NCI-H460 (cell line): ENCODE data around the gene LIMS2. TPM values are rescaled to one million over a fixed set of nuclear protein-coding genes. Genes with fewer than 3 reads are reported as not detected.

Source experiments
- DNase-seq: peaks from one replicate; pipeline ENCODE4 v3.0.0-alpha.2; 2016; ENCODE audit warnings: low read depth; ENCODE audit errors: extremely low read depth
- total RNA-seq: library from RNA; depleted of rRNA; stranded (reverse); fragments of >200 nt; shearing (Covaris generic); gene quantifications from 2 replicates; pipeline ENCODE4 v1.2.3, GENCODE V29; 2014

The LIMS2 gene
- total RNA-seq, 1 experiment from 2014 or later, result not detected

DNA sequence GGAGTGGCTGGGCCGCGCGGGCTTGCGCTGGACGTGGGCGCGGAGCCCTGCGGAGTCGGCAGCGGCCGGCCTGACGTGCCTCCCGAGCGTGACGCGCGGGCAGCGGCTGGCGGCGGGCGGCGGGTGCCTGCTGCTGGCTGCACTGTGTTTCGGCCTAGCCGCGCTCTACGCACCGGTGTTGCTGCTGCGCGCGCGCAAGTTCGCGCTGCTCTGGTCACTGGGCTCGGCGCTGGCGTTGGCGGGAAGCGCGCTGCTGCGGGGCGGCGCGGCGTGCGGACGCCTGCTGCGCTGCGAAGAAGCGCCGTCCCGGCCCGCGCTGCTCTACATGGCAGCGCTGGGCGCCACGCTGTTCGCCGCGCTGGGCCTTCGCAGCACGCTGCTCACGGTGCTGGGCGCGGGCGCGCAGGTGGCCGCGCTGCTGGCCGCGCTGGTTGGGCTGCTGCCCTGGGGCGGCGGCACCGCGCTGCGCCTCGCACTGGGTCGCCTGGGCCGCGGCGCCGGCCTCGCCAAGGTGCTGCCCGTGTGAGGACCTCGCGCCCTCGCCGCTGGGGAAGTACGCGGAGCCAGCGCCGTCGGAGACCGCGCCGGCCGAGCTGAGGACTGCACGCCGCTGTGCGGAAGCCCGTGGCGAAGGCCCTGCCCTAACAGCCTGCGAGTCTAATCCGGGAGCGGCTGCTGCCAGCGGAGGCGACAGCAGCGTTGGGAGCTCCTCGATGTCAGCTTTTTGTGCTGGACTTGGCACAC, 26.5 kb upstream of the LIMS2 start:
- peak; percentile 52 for DNase-seq

DNA sequence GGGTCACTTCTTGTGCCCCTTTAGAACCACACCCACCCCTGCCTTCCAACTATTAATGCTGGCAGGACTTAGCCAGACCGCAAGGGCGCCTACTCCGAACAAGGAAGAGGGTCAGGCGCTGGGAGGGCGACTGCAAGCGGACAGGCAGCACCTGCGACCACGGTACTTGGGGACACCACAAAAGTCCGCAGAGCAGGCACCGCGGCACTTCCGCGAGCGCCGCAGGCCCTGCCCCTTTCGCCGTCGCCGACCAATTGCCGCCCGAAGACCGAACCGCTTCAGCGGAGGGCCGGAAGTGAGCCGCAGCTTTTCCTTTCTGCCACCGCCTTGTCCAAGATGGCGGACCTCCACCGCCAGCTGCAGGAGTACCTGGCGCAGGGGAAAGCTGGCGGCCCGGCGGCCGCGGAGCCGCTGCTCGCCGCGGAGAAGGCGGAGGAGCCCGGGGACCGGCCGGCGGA, 25.9 kb upstream of the LIMS2 start, which contains the start of gene SFT2D3:
TSS of gene SFT2D3 (plus strand) at position 305 of the 458 bp plus-strand sequence. CDS start at position 337, 32 bp downstream.
- DNase-seq, result peak; percentile 89

DNA sequence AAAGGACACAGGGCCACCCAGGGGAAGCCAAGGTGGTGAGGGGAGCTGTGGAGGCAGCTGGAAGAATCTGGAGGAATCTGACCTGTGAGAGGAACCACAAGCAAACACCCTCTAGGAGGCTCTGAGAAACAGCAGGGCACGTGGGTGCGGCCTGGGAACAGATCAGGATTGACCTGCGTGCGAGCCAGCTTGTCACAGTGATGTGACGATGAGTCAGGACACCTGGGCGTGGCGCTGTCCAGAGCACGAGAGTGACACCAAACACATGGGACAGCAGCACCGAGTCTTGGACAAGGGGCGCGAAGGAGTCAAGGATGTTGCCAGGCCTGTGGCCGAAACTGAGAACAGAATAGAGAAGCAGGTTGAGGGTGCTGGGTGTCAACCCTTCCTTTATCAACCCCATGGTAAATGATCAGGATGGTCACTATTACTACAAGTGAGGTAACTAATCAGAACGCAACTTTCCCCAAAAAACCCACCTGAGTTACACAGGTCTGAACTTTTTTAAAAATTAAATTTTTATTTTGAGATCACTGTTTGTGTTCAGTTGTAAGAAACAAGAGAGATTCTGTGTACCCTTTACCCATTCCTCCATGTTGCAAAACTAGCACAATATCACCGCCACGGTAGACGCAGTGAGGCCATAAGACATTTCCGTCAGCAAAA, 25.3 kb upstream of the LIMS2 start:
- peak; percentile 92 for DNase-seq

DNA sequence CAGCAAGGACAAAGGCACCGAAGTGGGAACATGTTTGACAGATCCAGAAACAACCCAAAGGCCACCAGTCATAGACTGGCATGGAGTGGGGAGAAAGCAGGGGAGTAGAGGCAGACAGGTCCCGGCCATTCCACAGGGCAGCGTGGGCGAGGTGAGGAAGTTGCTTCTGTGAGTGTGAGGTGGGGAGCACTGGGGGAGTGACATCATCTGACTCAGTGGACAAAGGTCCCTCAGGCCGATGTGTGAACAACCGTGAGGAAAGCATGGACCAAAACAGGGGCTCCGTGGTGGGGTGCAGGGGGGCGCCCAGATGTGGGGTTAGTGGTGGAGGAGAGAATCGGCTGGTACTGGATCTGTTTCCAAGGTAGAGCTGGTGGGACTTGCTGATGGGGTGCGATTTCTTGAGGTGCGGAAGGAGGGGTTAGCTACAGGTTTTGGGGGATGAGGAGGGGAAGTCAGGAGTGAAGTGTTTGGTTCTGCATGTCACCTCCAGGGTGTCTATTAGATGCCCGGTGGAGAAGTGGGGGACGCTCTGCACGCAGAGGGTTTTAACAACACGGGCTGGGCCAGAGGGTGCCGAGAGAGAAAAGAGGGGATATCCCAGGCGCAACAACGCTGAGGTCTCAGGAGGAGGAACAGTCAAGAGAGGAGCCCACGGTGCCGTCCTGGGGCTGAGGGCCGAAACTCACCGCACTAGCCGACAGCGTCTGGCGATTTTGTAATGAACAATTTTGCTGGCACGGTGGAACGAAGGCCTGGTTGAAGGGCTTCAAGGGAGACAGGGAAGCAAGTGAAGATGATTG, 23.4 kb upstream of the LIMS2 start:
- no peak for DNase-seq

DNA sequence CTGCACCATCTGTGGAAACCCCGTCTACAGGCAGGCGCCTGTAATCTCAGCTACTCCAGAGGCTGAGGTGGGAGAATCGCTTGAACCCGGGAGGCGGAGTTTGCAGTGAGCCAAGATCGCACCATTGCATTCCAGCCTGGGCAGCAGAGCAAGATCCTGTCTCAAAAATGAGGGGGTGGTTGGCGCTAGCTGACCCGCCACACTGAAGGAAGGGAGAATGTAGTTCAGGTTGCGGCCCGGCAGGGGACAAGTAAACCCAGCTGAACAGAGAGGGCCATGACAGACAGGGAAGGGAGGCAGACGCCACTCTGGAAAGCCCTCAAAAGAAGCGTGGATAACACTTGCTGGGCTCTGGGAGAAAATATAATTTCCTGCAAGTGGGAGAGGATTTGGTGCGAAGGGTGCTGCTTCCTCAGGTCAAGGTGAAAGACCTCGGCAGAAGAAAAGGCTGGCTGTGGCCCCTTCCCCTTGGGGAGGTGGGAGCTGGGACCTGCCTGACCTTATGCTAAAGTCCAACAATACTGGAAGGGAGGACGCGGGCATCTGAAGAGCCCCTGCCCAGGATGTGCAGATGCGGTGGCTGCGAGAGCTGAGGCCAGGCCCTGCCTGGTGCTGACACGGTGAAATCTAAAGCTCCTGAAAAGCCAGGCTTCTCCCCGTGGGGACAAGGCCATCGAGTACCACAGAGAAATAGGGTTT, 22.3 kb upstream of the LIMS2 start:
- DNase-seq, result no peak

DNA sequence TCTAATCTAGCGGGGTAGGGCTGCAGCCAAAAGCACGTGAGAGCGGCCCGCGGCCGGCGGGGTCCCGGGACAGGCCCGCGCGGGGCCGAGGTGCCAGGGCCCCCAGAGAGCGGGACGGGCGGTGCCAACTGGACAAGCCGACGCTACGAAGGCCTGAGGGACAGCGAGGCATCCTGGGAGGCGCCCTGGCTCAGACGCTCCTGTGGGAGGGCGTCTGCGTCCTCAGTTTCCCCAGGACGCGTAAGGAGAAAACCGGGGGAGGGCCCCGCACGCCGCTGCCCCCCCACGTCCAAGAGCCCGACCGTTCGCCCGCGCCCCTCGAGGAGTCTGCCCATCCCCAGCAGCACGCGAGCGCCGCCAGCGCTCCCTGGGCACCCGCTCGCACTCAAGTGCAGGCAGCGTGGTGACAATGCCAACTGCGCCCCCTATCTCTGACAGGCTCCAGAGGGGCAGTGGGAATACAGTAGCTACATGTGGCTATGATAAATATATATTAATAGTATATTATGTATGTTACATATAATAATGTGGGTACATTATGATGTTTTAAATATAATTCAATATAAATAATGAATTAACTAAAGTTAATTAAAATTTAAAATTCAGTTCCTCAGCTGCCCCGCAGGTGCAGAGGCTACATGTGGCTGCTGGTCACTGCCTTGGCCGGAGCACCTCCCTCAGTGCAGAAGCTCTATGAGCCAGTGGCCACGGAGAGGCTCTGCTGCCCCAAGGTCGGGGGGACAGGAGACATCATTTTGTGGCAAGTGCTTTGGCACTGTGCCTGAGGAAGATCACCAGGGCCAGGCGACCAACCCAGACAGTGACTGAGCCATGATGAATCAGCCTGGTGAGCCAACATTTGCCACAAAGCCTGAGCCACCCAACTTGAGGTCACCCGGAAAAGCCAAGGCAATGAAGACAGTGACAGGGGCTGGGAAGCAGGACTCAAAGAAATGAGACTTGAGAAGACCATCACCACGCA, 20.5 kb upstream of the LIMS2 start:
- DNase-seq, result no peak

DNA sequence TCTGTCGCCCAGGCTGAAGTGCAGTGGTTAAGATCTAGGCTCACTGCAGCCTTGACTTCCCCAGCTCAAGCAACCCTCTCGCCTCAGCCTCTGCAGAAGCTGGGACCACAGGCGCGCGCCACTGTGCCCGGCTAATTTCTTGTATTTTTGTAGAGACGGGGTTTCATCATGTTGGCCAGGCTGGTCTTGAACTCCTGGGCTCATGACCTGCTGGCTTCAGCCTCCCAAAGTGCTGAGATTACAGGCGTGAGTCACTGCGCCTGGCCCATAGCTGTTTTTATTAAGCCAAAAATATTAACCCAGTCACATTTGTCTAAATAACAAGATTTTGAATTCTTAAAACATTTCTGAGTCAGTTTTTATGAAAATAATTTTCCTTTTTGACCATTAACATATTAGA, 19.7 kb upstream of the LIMS2 start:
- no peak for DNase-seq

DNA sequence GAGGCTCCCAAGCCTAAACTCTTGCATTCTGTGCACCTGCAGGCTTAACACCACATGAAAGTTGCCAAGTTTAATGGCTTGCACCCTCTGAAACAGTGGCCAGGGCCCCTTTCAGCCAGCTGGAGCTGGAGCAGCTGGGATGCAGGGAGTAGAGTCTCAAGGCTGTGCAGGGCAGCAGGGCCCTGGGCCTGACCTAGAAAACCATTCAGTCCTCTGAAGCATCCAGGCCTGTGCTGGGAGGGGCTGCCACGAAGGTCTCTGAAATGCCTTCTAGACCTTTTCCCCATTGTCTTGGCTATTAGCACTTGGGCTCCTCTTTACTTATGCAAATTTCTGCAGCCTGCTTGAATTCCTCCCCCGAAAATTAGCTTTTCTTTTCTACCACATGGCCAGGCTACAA, 15.4 kb upstream of the LIMS2 start:
- DNase-seq, result no peak

DNA sequence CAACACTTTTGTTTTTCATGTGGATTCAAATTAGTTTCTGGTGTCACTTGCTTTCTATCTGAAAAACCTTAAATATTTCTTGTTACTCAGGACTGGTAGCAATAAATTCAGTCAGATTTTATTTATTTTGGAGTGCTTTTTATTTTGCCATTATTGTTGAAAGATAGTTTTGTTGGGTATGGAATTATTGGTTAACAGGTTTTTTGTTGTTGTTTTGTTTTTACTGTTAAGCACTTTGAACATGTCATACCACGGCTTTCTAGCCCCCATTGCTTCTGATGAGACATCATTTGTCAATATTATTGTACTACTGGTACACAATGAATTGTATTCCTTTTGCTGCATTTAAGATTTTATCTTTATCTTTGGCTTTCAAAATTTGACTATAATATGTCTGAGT, 13.1 kb upstream of the LIMS2 start:
- DNase-seq, result no peak

DNA sequence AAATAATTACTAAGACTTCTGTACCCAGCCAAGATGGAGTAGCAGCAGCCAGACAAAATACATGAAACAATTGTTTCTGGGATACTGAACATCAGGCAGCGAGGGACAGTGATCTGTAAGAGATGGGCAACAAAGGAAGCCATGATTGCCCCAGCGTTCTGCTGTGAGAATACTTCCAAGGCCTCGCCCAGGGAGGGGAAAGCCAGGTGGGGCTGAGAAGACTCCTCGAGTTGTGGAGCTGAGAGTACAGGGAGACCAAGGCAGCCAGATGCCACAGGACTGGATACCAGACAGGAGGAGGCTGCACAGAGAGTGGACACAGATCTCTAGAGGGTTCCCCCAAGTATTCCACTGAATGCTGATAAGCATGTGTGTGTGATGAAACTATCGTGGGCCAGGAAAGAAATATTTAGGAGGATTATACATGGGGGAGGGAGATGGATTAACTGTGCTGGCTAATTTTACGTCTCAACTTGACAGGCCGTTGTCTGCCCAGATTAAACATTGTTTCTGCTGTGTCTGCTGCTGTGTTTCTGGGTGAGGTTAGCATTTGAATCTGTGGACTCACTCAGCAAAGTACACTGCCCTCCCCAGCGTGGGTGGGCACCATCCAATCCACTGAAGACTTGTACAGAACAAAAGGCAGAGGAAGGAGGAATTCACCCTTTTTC, 10.2 kb upstream of the LIMS2 start:
- DNase-seq, result no peak

DNA sequence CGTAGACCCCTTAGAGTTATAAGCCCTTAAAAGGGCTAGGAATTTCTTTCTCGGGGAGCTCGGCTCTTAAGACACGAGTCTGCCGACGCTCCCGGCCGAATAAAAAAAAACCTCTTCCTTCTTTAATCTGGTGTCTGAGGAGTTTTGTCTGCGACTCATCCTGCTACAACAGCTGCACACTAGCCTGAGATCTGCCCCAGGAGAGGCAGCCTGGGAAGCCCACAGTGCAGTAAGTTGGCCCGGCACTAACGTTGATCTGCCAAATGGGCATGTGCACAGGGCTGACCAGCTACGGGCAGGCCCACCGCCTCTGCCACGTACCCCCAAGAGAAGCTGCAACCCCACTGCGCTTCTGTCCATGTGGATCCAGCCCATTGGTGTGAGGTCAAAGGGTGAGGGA, 8.4 kb upstream of the LIMS2 start:
- no peak for DNase-seq

DNA sequence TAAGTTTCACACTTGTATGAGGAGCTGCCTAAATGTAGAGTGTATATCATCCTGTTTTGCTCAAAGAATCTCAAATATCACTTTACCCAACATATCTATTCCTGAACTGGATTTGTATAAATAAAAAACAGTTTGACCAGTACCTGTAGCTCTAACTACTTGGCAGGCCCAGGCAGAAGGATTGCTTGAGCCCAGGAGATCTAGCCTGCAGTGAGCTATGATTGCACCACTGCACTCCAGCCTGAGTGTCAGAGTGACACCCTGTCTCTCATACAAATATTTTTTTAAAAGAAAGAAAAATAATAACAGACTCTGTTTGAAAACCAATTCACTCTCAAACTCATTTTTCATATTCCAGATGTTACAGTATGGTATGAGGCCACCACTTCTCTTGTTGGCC, 7.7 kb upstream of the LIMS2 start:
- DNase-seq, result no peak

DNA sequence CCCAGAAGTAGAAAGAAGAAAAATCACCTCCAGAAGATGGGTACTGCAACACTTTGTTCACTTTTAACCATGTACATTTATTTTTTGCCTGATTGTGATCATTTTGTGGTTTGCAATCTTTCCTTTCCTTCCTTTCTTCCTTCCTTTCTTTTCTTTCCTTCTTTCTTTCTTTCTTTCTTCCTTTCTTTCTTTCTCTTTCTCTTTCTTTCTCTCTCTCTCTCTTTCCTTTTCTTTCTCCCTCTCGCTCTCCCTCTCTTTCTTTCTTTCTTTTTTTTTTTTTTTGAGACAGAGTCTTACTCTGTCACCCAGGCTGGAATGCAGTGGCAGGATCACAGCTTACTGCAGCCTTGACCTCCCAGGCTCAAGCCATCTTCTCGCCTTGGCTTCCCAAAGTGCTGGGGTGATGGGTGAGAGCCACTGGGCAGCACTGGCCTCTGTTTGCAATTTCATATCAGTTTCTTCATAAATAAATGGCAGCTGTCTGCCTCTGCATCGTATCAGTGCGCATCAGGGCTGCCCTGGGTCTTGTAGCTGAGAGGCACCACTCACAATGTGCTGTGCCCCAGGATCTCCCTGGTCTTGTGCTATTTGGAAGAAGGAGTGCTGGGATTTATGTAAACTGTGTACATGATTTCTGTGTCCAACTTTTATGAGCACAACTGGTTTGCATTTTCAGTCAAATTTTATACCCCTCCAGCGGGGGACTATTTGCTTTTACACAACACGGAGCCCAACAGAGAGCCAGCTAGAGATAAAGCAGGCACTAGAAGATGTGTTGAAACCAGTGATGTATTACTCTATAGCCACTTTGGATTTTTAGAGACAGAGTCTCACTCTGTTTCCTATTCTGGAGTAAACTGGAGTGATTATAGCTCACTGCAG, 6.9 kb upstream of the LIMS2 start:
- no peak for DNase-seq

DNA sequence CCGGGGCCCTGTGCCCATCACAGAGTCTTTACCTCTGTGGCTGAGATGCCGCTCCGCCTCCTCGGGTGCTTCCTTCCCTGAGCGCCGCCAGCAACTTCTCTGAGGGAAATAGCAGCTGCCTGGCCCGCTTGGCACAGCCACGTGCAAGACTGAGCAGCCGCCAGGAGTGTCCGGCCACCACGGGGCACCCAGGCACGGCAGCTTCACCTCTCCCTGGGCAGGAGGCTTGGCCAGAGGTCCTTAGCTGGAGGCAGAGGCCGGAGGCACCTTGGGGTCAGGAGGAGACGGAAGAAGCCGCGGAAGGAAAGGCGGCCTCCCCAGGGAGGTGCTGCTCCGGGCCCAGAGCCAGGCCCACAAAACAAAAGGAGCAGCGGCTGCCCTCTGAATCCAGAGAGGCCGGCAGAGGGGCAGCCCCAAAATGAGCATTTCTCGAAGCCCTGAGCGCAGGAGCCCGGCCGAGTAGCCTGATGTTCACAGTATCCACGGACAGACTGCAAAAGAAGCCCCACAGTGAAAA, 6.0 kb upstream of the LIMS2 start:
- DNase-seq, result no peak

DNA sequence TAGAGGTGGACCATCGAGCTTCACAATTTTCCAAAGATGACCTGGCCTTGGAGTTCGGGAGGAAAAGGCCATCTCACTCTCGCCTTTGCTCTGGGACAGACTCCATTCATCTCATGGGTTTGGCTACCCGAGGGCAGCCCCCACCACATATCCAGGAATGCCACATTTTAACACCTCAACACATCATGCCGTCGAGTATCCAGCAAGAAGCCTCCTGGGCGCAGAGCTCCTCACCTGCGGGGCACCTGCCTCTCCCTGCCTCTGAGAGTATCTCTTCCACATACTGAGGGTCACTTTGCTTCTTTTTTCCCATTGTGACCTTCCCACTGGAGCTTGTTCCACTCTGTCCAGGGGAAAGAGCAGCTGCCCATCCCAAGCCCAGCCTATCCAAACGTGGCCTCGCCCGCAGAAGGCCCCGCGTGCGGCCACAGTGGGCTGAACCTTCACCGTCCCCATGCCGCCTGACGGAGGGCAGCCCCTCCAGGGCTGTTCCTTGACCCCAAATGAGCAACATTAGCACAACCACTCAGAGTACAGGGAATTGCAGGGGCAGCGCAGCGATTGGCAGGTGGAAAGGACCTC, 5.5 kb upstream of the LIMS2 start:
- no peak for DNase-seq

DNA sequence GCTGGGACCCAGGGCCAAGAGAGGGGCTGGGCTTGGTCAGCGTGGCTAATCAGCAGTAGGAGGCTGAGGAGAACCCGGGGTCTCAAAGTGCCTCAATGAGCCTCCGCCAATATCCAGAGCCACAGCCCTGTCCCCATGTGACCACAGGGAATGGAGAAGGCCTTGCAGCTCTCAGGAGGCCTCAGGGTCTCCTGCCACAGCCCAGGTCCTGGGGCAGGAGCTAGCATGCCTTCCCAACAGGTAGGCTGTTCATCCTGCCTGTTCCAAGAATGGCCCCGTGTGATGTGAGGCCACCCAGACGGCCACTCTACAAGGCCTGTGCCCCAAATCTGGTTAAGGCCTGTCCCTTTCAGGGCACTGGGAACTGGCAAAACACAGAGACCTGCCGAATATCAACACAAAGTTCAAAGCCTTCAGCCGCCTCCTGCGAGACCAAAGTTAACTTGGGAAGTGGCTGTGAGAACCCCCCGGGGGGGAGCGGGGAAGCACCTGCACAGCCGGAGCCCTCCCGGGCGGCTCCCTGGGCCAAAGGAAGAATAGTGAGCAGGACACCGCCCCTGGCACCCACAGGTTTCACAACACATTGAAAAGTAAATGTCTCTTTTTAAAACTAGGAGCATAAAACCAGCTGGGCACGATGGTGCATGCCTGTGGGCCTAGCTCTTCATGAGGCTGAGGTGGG, 4.5 kb upstream of the LIMS2 start:
- no peak for DNase-seq

DNA sequence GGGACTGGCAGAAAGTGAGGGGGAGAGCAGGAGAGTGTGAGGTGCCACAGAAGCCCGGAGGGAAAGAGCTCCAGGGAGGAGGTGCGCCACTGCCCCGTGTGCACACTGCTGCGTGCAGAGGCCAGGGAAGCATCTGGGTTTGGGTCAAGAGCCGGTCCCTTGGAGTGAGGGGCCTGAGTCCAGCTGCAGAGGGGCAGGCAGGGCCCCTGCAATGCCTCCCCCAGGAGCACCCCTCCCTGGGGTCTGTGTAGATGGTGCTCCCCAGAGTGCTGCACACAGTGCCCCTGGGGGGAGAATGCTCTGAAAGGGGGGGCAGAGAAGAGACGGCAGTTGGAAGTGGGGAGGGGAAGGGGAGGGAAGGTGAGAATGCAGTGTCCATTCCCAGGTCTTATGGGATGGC, 3.7 kb upstream of the LIMS2 start:
- DNase-seq, result no peak
